Activated CD4-positive, alpha-beta T cell treated with anti-CD3 and anti-CD28 coated beads for 36 hours (primary cell): ENCODE measurements around the gene RASGEF1B. TPM values are rescaled to one million over a fixed set of nuclear protein-coding genes. Genes with fewer than 3 reads are reported as not detected.

Experiments
- ATAC-seq: fragments of 200-7000 bp; cut with Tn5 transposase; one replicate; pipeline ENCODE4 v1.10.0; 2021; ENCODE audit warnings: mild to moderate bottlenecking, moderate library complexity
- CTCF ChIA-PET: fragments of 350-600 bp; sonication (Branson Sonifier 250); formaldehyde crosslinking; loops from one replicate; lab custom pipeline; 2021; ENCODE audit warnings: antibody characterized with exemption; lab: Charles Lee
- POLR2A ChIA-PET: fragments of 350-600 bp; sonication (Branson Sonifier 250); formaldehyde crosslinking; loops from one replicate; lab custom pipeline; 2021; ENCODE audit warnings: antibody characterized with exemption, inconsistent platforms; lab: Charles Lee
- DNase-seq: peaks from one replicate; pipeline ENCODE4 v3.0.0-alpha.2; 2020
- H3K27ac Mint-ChIP-seq: one replicate; pipeline ENCODE4 v1.8.0; 2021; ENCODE audit warnings: mixed read lengths
- H3K27me3 Mint-ChIP-seq: one replicate; pipeline ENCODE4 v1.8.0; 2021; ENCODE audit warnings: mixed read lengths
- H3K36me3 Mint-ChIP-seq: one replicate; pipeline ENCODE4 v1.8.0; 2021; ENCODE audit warnings: low read depth, mixed read lengths
- H3K4me1 Mint-ChIP-seq: one replicate; pipeline ENCODE4 v1.8.0; 2021; ENCODE audit warnings: mixed read lengths
- H3K4me3 Mint-ChIP-seq: one replicate; pipeline ENCODE4 v1.8.0; 2021; ENCODE audit warnings: mild to moderate bottlenecking, moderate library complexity, mixed read lengths
- H3K9me3 Mint-ChIP-seq: one replicate; pipeline ENCODE4 v1.8.0; 2021; ENCODE audit warnings: low read depth, mixed read lengths
- intact Hi-C, 2 experiments: fragments of 100-400 bp; cut with DNase I in 1 of 2; cut with micrococcal nuclease in 1 of 2; formaldehyde crosslinking; loops; one replicate each; pipeline versions ENCODE4 v1.14.2 to v1.15.1; 2022 to 2024; cut with DNase I, micrococcal nuclease
- total RNA-seq, 2 experiments: library from RNA; stranded (reverse); gene quantifications; one replicate each; pipeline ENCODE4 v1.2.3, GENCODE V29; 2021

The RASGEF1B gene
- total RNA-seq, 2 experiments from 2014 or later: 3.4 to 4.0 TPM

- Mint-ChIP-seq H3K4me1 (peaks cover 18% of the 10 kb centered on the region), H3K27ac (no peak overlapping the region), H3K27me3 (no peaks in the 10 kb centered on the region), H3K9me3 (no peaks in the 10 kb centered on the region), H3K36me3 (peaks cover 31% of the 10 kb centered on the region), H3K4me3 (no peak overlapping the region)
- DNase-seq (no peak), ATAC-seq (no peak)
- ChIA-PET POLR2A (no interaction called here), CTCF (interaction anchor here (1.0 to 3.7 kb wide), 4 partner anchors 14 to 392 kb away, joined by 3 to 14 read pairs (median 4); no protein-coding TSS in a partner anchor)
- intact Hi-C loops: no loop called here
These were observed 18.7 kb downstream of the RASGEF1B start for GRCh38 chr4:81453024-81453423.

GRCh38 chr4:81452452-81453006 is 19.2 kb downstream of the RASGEF1B start:
- intact Hi-C loops: no loop called here
- ChIA-PET POLR2A (no interaction called here), CTCF (interaction anchor here (1.2 to 3.7 kb wide), 3 partner anchors 15 to 392 kb away, joined by 3 to 14 read pairs (median 4); no protein-coding TSS in a partner anchor)
- H3K27ac Mint-ChIP-seq: no peak overlapping the region
- H3K27me3 Mint-ChIP-seq: no peaks in the 10 kb centered on the region
- no peaks in the 10 kb centered on the region for H3K9me3 Mint-ChIP-seq
- DNase-seq (no peak), ATAC-seq (no peak)
- H3K4me1 Mint-ChIP-seq: peaks cover 18% of the 10 kb centered on the region
- H3K36me3 Mint-ChIP-seq: peaks cover 30% of the 10 kb centered on the region
- no peak overlapping the region for H3K4me3 Mint-ChIP-seq

- ATAC-seq: no peak
- H3K27ac Mint-ChIP-seq: no peak overlapping the region
- no peaks in the 10 kb centered on the region for H3K27me3 Mint-ChIP-seq
- H3K36me3 Mint-ChIP-seq: peaks cover 25% of the 10 kb centered on the region
- no peak overlapping the region for H3K4me3 Mint-ChIP-seq
- intact Hi-C loops: no loop called here
- POLR2A ChIA-PET: no interaction called here
- peaks cover 5% of the 10 kb centered on the region for H3K4me1 Mint-ChIP-seq
- H3K9me3 Mint-ChIP-seq: no peaks in the 10 kb centered on the region
- no peak for DNase-seq
- CTCF ChIA-PET: no interaction called here
These were observed 22.7 kb downstream of the RASGEF1B start for GRCh38 chr4:81449015-81449414.

- H3K27ac Mint-ChIP-seq: no peak overlapping the region
- ATAC-seq (no peak), DNase-seq (no peak)
- H3K36me3 Mint-ChIP-seq: peaks cover 26% of the 10 kb centered on the region
- POLR2A ChIA-PET: no interaction called here
- H3K4me1 Mint-ChIP-seq: no peaks in the 10 kb centered on the region
- intact Hi-C loops: no loop called here
- CTCF ChIA-PET: interaction anchor here (0.8 kb wide), 1 partner anchor 755 kb away, joined by 3 read pairs; no protein-coding TSS in a partner anchor
- no peak overlapping the region for H3K4me3 Mint-ChIP-seq
- H3K27me3 Mint-ChIP-seq: no peaks in the 10 kb centered on the region
- no peaks in the 10 kb centered on the region for H3K9me3 Mint-ChIP-seq
These were observed 24.0 kb downstream of the RASGEF1B start for GRCh38 chr4:81447566-81448229.

GRCh38 chr4:81446634-81447033 is 25.1 kb downstream of the RASGEF1B start:
- DNase-seq (no peak), ATAC-seq (no peak)
- intact Hi-C loops: no loop called here
- Mint-ChIP-seq H3K36me3 (peaks cover 29% of the 10 kb centered on the region), H3K4me3 (no peak overlapping the region), H3K27me3 (no peaks in the 10 kb centered on the region), H3K4me1 (no peaks in the 10 kb centered on the region), H3K27ac (no peak overlapping the region), H3K9me3 (no peaks in the 10 kb centered on the region)
- ChIA-PET CTCF (no interaction called here), POLR2A (no interaction called here)

- H3K9me3 Mint-ChIP-seq: no peaks in the 10 kb centered on the region
- DNase-seq: no peak
- CTCF ChIA-PET: interaction anchor here (1.2 kb wide), 1 partner anchor 12 kb away, joined by 3 read pairs; no protein-coding TSS in a partner anchor
- POLR2A ChIA-PET: no interaction called here
- intact Hi-C loops: no loop called here
- no peak for ATAC-seq
- H3K27ac Mint-ChIP-seq: no peak overlapping the region
- H3K4me3 Mint-ChIP-seq: no peak overlapping the region
- peaks cover 31% of the 10 kb centered on the region for H3K36me3 Mint-ChIP-seq
- H3K27me3 Mint-ChIP-seq: no peaks in the 10 kb centered on the region
- H3K4me1 Mint-ChIP-seq: no peaks in the 10 kb centered on the region
These were observed 26.5 kb downstream of the RASGEF1B start for GRCh38 chr4:81445196-81445595.

- H3K4me1 Mint-ChIP-seq: no peaks in the 10 kb centered on the region
- no peak overlapping the region for H3K4me3 Mint-ChIP-seq
- ChIA-PET POLR2A (interaction anchor here (0.6 kb wide), 1 partner anchor 60 kb away, joined by 3 read pairs; no protein-coding TSS in a partner anchor), CTCF (no interaction called here)
- intact Hi-C loops: no loop called here
- peaks cover 37% of the 10 kb centered on the region for H3K36me3 Mint-ChIP-seq
- ATAC-seq (no peak), DNase-seq (no peak)
- H3K9me3 Mint-ChIP-seq: no peaks in the 10 kb centered on the region
- no peak overlapping the region for H3K27ac Mint-ChIP-seq
- no peaks in the 10 kb centered on the region for H3K27me3 Mint-ChIP-seq
These were observed 29.1 kb downstream of the RASGEF1B start for GRCh38 chr4:81442484-81443085.

GRCh38 chr4:81440949-81441348 is 30.8 kb downstream of the RASGEF1B start:
- Mint-ChIP-seq H3K9me3 (no peaks in the 10 kb centered on the region), H3K36me3 (peaks cover 34% of the 10 kb centered on the region), H3K27me3 (no peaks in the 10 kb centered on the region), H3K27ac (no peak overlapping the region), H3K4me1 (no peaks in the 10 kb centered on the region), H3K4me3 (no peak overlapping the region)
- no peak for ATAC-seq
- intact Hi-C loops: no loop called here
- no peak for DNase-seq
- POLR2A ChIA-PET: no interaction called here
- CTCF ChIA-PET: interaction anchor here (0.9 to 1.3 kb wide), 2 partner anchors 29 to 772 kb away, joined by 3 to 4 read pairs; no protein-coding TSS in a partner anchor

- Mint-ChIP-seq H3K27me3 (no peaks in the 10 kb centered on the region), H3K4me3 (no peak overlapping the region), H3K27ac (no peak overlapping the region), H3K9me3 (no peaks in the 10 kb centered on the region), H3K36me3 (peaks cover 29% of the 10 kb centered on the region), H3K4me1 (no peaks in the 10 kb centered on the region)
- ATAC-seq (no peak), DNase-seq (no peak)
- intact Hi-C loops: no loop called here
- POLR2A ChIA-PET: interaction anchor here (0.7 kb wide), 1 partner anchor 913 kb away, joined by 3 read pairs; no protein-coding TSS in a partner anchor
- CTCF ChIA-PET: interaction anchor here (0.8 to 0.9 kb wide), 3 partner anchors 368 to 764 kb away, joined by 3 read pairs; no protein-coding TSS in a partner anchor
These were observed 34.6 kb downstream of the RASGEF1B start for GRCh38 chr4:81436941-81437574.

- ChIA-PET CTCF (interaction anchor here (0.9 kb wide), 2 partner anchors 369 to 765 kb away, joined by 3 read pairs; no protein-coding TSS in a partner anchor), POLR2A (no interaction called here)
- no peaks in the 10 kb centered on the region for H3K4me1 Mint-ChIP-seq
- no peak overlapping the region for H3K4me3 Mint-ChIP-seq
- ATAC-seq: no peak
- peaks cover 27% of the 10 kb centered on the region for H3K36me3 Mint-ChIP-seq
- no peaks in the 10 kb centered on the region for H3K27me3 Mint-ChIP-seq
- no peaks in the 10 kb centered on the region for H3K9me3 Mint-ChIP-seq
- DNase-seq: no peak
- H3K27ac Mint-ChIP-seq: no peak overlapping the region
- intact Hi-C loops: no loop called here
These were observed 35.6 kb downstream of the RASGEF1B start for GRCh38 chr4:81436096-81436495.

GRCh38 chr4:81432825-81433224 is 38.9 kb downstream of the RASGEF1B start:
- intact Hi-C loops: no loop called here
- Mint-ChIP-seq H3K36me3 (peaks cover 19% of the 10 kb centered on the region), H3K9me3 (no peaks in the 10 kb centered on the region), H3K4me1 (no peaks in the 10 kb centered on the region), H3K27ac (no peak overlapping the region), H3K4me3 (no peak overlapping the region), H3K27me3 (no peaks in the 10 kb centered on the region)
- no peak for DNase-seq
- POLR2A ChIA-PET: no interaction called here
- CTCF ChIA-PET: interaction anchor here (1.0 kb wide), 1 partner anchor 12 kb away, joined by 3 read pairs; no protein-coding TSS in a partner anchor
- no peak for ATAC-seq
